CD4-positive, alpha-beta T cell treated with Interleukin-1 beta for 1 hour (primary cell): ENCODE measurements around the gene LTF.
A peak's percentile ranks its signal among the peaks of the same experiment; 100 is the strongest.

Experiments
- DNase-seq, 2 donors: peaks; one replicate each; pipeline ENCODE4 v3.0.0-alpha.2; 2020 to 2022

LTF gene

DNA sequence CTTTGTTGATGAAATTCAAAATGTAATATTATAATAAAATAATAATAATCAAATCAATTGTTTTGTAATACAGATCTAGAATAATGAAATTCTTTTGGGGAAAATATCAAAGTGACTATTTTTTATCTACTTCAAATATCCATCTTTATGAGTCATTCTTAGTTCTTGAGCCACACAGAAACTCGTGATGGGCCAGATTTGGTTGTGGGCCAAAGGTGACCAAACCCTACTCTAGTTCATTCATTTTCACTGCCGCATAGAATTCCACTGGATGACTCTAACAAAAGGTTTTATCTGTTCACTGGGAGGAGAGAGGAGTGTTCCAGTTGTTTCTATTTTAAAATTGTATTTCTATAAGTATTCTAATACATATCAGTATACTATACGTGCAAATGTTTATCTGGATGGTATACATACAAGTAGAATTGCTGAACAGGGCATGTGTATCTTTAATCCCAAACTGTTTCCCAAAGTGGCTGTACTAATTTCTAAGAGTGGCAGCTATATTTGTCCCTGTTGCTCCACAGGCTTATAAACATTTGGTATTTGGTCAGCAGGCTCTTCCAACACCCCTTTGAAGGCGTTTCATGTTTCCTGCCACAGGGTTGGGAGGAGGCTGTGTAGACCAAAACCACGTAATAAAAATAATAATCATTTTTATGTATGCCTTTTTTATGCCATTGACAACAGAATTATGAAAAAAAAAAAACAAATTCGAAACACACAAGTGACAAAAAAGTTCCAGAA, 25.8 kb upstream of the LTF start:
- DNase-seq, result no peak

DNA sequence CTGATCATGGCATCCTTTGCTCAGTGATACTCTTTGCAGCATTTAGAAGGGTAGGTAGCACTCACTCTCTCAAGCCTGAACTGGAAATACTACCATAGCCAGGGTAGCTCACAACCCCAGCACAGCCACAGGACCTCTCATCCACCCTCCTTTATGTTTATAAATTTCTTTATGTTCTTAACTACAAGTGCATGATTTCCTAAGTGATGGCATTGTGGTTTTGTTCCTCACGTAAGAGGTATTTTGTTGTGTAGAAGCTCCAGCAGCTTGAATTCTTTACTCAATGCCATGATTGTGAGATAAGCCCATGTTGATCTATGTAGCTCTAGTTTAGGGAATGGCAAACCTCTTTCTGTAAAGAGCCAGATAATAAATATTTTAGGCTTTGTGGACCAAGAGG, 25.2 kb upstream of the LTF start:
- no peak for DNase-seq

DNA sequence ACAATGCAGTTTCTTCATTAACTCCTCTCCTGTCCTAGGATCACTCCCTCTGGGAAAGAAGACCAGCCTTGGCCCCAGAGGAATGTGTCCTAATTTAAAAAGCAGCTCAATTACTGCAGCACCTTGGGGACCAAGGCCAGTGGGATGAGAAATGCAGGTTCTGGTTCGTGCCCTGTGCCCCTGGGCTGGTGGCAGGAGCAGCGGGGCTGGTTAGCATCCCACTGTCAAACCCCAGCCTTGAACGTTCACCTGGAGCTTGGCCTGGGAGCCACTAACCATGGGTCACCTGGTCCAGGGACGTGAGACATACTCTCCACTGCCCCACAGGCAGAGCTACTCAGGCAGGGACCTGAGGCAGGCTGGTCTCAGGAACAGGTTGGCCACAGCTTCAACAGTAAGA, 24.7 kb upstream of the LTF start:
- no peak for DNase-seq

DNA sequence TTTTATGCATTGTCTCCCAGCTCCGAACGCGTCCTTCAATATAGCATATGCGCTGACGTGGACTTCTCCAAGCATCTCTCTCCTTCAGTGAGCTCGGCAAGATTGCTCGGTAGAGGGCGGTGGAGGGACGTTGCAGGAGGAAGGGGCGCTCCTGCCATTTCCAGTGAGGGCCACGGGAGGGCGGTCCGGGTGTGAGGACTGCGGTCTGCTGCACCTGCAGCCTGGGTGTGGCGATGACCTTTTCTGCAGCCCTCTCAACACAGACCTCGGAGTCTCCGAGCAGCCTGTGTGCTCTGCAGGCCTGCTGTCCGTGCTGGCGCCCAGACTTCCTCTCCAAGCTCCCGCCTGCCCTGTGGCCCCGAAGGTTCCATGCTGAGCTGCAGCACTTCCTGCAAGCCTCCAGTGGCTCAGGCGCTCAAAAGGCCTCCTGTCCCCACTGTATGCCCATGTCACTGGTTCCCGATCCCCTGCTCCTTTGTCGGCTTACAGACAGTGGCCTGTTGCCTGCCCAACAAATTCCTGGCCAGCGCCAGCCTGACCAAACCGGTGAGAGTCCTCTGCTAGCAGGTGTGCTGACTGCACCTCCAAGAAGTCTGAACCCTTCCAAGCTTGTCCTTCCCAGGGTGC, 24.1 kb upstream of the LTF start:
- DNase-seq, result peak; percentile 89 to 90

DNA sequence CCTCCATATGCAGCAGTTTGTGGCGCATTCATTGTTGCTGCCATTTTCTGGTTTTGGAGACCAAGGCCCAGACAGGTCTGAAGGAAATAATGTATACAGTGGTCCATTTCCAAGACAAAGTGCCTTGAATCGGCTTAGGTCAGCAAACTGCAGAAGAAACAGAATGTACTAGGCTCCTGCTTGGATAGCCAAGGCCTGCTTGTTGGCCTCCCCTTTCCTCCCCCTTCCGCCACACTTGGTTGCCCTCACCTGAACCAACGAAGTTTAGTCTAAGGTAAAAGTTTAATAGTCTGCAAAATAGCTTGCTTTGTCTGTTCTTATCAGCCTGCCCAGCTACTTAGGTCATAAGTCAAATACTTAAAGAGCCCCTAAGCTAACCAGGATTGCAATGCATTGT, 21.1 kb upstream of the LTF start:
- DNase-seq, result no peak

DNA sequence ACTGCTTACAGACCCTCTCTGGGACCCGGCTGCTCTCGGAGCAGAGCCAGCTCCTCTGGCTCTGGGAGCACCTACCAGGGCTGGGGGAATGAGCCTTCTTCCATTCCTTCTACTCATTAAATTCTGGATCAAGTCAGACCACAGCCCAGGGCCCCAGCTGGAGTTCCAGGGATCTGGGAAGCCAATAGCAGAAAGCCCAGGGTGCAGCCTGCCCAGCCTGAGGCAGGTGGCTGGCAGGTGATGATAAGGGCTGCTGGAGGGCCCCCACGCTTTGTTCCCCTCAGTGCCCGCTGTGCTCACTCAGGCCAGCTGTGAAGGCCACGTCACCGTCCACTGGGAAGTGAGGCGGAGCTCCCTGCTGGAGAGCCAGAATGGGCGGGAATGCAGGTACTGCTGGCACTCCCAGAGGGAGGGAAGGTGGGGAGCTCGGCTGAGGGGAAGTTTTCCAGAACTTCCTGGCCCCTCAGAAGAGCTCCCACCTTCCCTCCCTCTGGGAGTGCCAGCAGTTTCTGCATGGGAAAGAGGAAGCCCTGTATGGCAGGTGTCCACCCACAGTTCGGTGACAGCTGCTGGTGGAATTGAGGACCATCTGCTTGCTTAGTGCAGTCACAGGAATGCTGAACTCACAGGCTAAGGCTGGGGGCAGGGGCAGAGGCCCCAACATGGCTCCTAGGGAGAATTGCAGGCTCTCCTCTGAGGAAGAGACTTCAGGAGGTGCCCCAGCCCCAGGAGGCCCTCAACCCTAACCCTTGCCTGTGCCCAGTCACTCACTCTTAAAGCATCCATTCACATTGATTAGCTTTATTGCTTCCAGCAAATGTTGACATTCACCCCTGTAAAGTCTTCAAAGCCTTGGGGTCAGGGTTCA, 20.4 kb upstream of the LTF start:
- no peak for DNase-seq

DNA sequence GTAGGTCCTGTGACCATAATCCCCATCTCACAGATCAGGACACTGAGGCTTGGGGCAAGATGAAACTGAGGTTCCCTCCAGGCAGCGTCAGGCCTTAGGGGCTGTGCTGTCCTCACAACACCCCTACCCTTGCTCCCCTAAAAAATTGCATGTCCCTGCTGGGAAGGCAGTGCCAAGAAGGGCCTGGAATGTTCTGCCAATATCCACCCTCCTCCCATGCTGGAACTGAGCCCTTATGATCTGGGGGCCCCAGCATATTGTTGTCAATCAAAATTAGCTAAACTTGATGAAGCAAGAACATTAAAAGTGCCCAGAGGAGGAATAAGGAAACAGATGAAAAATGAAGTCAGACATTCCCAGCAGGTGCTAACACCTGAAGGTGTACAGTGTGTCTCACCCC, 19.7 kb upstream of the LTF start:
- DNase-seq, result no peak

DNA sequence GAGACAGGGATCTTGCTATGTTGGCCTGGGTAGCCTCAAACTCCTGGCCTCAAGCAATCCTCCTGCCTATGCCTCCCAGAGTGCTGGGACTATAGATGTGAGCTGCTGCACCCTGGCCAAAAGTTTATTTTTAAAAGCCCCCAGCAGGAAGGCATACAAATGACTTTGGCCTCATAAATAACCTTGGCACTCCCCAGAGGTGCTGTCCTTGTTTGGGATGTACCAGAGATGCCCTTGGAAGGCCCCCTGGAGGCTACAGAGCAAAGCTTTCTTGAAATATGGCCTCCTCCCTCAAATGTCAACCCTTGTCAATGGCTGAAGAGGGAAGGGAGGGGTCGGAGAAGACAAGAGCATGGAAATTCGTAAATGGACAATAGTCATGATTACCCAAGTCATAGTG, 19.1 kb upstream of the LTF start:
- no peak for DNase-seq

DNA sequence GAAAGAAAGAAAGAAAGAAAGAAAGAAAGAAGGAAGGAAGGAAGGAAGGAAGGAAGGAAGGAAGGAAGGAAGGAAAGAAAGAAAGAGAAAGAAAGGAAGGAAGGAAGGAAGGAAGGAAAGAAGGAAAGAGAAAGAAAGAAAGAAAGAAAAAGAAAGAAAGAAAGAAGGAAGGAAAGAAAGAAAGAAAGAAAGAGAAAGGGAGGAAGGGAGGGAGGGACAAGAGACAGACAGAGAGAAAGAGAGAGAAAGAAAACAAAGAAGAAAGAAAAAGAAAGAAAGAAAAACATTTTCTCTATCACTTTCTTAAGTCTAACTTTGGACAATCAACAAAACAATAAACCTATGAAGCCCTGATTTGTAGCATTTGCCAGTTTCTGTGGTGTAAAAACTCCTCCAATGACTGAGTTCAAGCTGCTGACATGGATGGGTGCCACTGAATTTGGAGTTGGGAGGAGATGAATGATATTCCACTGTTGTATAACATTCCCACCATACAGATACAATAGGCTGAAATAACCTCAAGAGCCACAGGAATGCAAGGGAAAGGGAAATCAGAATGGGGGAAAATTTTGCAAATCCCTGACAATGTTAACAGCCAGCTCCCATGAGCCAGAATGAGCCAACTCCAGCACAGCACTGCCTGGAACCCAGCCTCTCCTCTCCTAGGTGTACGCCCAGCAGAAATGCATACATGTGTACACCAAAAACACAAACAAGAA, 18.1 kb upstream of the LTF start:
- no peak for DNase-seq

DNA sequence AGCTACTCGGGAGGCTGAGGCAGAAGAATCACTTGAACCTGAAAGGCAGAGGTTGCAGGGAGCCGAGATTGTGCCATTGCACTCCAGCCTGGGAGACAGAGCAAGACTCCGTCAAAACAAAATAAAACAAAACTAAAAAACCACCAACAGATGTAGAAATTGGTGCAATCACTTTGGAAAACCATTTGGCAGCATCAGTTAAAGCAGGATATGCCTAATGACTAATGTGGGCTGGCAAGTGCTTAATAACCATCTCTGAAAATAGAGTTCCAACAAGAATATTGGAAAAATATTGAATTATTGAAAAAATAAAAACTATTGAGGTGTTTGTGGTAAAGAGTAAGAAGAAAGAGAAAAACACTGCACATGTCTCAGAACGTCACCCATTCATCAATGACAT, 16.9 kb upstream of the LTF start:
- DNase-seq, result no peak

DNA sequence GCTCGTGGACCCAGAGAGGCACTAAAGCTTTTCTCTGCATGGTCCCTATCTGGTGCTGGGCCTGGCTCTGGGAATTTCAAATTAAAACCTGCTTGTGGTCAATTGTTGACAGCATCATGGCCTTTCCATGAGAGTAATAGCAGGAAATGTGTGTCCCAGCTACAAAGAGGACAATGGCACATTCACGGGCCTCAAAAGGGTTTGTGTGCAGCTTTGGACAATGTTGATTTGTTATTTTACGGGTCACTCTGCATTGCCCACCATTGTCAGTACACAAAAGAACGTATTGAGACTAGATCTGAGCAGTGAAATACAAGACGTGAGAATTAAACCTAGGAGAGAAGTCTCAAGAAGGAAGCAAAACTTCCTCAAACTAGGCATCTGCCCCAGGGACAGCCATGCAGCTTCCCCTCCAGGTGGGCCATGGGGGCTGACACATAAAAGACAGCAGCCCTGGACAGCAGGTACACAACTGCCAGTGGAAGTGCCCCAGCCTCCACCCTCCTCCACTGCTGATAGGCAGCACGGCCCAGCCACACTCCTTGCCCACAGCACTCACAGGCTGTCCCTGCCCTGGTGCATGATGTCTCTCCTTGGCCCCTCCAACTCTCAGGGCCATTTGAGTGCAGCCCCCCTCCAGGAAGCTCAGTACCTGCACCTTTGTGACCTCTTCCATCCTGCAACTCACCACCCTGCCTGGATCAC, 15.9 kb upstream of the LTF start:
- DNase-seq, result no peak

DNA sequence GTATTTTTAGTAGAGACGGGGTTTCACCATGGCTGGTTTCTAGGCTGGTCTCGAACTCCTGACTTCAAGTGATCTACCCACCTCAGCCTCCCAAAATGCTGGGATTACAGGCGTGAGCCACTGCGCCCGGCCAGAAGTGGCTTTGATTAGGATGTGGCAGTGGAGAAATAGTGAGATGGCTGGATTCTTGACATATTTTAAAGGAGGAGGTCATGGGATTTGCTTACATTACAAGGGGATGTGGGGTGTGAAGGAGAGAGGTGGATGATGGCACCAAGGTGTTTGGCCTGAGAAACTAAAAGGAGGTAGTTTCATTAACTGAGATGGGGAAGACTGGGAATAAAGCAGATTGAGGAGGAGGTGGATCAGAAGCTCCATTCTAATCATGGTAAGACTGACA, 15.0 kb upstream of the LTF start:
- no peak for DNase-seq

DNA sequence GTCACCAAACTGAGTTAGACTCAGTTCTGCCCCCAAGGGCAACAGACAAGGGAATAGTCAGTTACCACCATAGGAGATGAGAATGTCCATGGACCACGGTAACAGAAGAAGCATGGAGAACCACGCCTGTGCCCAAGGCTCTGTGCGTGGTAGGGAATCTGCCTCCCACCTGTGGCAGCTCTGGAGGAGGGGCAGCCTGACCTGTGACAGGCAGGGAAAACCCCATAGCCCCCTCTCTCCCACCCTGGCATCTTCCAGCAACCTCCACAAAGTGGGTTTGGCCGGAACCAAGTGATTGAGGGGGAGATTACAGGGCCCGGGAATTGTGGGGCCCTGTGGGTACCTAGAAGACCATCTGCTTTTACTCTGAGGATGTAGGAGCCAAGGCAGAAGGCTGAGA, 14.3 kb upstream of the LTF start:
- no peak for DNase-seq

DNA sequence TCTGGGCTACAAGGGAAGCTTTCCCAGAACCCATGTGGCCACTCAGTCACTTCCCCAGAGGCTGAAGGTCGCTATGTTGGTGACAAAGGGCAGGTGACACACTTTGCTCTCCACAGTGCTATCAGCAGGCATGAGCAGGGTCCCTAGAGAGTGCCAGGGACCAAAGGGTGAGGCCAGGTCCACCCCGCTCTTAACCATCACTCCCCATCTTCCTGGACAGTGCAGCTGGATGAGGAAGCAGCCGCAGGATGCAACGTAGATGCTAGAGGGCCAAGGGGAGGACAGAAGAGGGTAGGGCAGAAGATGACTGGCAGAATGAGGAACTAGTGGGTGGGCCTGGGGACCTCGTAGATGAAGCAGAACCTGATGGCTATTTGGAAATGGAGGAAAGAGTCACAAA, 13.6 kb upstream of the LTF start:
- no peak for DNase-seq

DNA sequence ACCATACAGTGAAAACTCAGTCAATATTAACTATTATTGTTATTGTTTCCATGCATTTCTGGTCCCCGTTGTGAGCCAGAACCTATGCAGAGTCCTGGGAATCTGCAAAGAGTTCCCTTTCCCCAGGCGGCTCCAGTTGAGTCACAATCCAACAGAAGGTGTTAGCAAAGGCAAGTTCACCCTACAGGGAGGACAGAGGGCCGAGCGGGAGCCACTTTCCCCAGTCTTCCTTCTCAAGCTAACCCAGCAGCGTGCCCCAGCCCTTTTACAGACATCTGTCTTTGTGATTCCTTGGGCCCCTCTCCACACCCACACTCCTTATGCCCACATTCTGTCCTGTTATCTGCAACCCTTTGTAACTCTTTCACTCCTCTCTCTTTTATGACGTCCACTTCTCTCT, 13.1 kb upstream of the LTF start:
- DNase-seq, result no peak

DNA sequence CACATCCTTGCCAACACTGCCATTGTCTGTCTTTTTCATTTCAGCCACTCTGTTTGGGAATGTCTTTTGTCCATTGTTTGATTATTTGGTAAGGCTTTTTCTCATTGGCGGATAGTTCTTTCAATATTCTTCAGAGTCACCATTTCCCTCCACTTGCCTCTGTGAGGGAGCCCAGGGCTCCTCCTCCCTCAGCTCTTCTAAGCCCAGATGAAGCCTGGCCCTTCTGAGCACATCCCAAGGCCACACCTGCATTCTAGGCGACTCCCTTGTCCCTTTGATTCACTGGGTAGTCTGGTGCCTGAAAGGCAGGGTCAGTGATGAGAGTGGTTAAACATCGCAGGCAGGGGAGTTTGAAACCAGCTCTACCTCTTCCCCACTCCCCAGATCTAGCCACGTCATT, 12.4 kb upstream of the LTF start:
- DNase-seq, result no peak

DNA sequence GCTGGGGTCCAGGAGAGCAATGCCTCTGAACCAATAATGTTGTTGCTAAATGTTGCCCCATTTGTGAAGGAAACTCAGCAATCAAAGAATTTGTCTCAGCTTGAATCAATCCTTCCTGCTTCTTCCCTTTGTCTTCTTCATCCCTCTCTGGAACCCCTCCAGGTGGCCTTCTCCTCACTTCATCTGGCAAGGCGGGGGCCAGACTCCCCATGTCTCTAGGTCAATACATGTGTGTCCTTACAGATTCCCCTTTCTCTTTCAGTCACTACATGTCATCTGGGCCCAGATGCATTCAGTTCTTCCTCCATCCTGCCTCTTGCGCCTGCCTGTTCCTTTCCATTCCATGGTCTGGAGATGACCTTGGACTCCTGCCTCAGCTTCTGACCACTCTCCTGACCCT, 8.0 kb upstream of the LTF start:
- DNase-seq, result no peak

DNA sequence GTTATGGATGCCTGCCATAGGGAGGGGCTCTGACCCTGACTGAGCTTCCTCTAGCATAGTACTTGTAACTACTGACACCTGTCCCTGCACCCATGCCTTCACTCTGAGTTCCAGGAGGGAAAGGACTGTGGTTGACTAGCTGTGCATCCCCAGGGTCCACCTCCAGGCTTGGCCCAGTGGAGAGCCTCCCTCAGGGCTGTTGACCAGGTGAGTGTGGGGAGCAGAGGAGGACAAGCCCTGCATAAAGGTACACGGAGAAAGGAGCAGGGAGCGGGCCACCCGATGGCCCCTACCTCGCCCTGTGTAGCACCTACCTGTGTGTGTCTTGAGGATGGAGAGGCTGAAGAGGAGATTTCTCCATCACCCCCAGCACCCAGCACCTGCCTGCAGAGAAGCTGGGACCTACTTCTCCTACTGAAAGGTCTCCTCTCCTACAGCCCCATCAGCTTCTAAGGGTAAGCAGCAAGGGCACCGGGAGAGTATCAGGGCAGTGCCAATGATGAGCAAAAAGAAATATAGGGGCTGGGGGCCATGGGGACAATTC, 6.7 kb upstream of the LTF start:
- no peak for DNase-seq

DNA sequence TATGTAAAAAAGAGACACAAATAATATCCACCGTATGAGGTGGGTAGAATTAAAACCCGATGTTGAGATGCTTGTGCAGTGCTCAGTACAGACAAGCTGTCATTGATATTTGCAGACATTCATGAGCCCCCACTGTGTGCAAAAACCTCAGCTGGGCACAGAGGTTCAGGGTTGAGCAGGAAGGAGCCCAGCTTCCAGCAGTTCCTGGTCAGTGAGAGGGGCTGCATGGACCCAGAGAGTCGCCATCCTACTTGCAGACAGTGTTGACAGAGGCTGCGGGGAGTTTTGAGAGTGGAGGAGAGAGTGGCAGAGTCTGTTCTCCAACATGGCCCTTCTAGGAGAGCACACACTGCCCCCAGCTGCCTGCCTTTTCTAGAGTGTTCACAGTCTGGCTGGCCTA, 6.1 kb upstream of the LTF start:
- DNase-seq, result no peak

DNA sequence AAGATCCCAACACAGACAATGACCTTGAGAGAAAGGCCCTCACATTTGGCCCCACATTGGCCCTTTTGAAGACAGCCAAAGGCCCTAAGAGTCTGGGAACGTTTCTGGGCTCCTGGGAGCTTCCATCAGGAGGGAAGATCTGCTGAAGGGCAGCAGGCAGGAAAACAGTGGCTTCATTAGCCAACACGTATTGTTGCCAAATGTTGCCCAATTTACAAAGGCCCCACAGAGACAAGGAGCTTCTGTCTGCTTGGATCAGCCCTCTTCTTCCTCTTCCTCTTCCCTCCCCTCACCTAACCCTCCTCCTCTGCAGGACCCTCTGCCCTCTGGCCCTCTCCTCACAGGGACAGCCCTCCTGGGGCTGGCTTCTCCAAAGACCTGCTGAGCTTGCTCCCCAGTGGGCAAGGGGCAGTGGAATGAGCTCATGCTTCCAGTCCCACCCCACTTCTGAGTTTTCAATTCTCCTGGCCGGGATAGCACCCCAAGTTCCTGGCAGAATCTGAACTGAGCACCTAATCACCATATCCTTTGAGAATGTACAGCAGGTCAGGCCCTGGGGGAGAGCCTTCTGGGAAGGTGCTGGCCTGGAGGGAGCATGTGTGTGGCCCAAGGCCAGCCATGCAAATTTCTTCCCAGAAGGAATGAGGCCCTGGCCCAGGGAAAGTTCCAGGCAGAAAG, 5.1 kb upstream of the LTF start:
- no peak for DNase-seq

DNA sequence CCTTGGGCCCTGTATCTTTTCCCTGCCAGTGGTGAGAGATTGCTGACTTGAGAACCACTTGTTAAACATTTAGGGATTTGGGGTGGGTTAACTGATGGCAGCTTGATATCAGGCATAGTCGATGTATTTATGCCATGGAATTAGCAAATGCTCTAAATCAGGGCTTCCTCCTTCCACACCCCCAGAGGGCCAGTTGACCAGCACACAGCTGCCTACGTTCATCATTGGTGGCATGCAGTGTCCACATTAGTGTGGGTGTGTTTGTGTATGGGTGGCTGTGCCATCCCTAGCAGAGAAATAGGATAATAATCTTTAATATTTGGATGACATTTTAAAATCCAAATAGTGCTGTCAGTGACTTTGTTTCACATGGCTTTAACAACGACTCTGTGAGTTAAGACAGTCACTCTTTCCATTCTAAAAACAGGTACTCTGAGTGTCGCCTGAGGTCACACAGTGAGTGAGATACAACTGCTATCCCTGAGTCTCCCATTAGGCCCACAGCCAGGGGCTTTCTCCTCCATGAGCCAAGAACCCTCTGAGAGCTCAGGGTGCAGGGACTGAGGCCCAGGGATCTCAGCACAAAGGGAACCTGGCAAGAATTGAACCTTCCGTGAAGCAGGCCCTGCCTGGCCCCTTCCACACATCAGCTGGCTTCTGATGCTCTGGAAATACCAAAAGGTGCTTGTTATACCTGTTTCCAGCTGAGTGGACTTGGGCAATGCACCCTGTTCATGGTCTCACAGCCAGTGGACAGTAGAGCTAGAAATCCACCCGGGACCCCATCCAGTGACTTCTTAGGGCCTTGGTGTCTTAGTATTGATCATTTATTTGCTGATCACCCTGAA, 4.3 kb upstream of the LTF start:
- no peak for DNase-seq
